RWPE2 (cell line): Measurements from ENCODE around the gene FSHB.

Source experiments
- ATAC-seq: fragments of 200-7000 bp; cut with Tn5 transposase; 3 replicates; pipeline ENCODE4 v1.9.1; 2021; ENCODE audit warnings: low read depth
- DNase-seq: peaks from one replicate; pipeline ENCODE4 v3.0.0-alpha.2; 2020; ENCODE audit warnings: low spot score
- H3K27ac ChIP-seq: fragments of 450-650 bp; 2 replicates; pipeline ENCODE4 v1.5.1; 2017; ENCODE audit warnings: mild to moderate bottlenecking; ENCODE audit not compliant: poor library complexity, severe bottlenecking
- H3K27me3 ChIP-seq: fragments of 250-450 bp; sonication (Bioruptor Pico); 2 replicates; pipeline ENCODE4 v1.5.1; 2021; ENCODE audit warnings: mild to moderate bottlenecking, moderate library complexity; ENCODE audit not compliant: insufficient read depth, poor library complexity, severe bottlenecking
- H3K36me3 ChIP-seq: fragments of 250-450 bp; sonication (Bioruptor Pico); 2 replicates; pipeline ENCODE4 v1.5.1; 2020; ENCODE audit warnings: low read depth, mild to moderate bottlenecking, moderate library complexity
- H3K4me1 ChIP-seq: fragments of 250-450 bp; sonication (Bioruptor Pico); 2 replicates; pipeline ENCODE4 v1.5.1; 2021; ENCODE audit warnings: mild to moderate bottlenecking, moderate library complexity; ENCODE audit not compliant: insufficient read depth, poor library complexity, severe bottlenecking
- H3K4me3 ChIP-seq: fragments of 250-450 bp; sonication (Bioruptor Pico); 2 replicates; pipeline ENCODE4 v1.5.1; 2021; ENCODE audit warnings: mild to moderate bottlenecking, moderate library complexity; ENCODE audit not compliant: severe bottlenecking
- H3K9me3 ChIP-seq: fragments of 250-450 bp; sonication (Bioruptor Pico); 2 replicates; pipeline ENCODE4 v1.5.1; 2021; ENCODE audit warnings: mild to moderate bottlenecking, moderate library complexity; ENCODE audit not compliant: severe bottlenecking
- CTCF ChIP-seq: fragments of 450-650 bp; IDR thresholded peaks from one replicate; pipeline ENCODE4 v1.5.1; 2017; ENCODE audit warnings: mild to moderate bottlenecking, moderate library complexity; ENCODE audit not compliant: poor library complexity, severe bottlenecking

The FSHB gene

GRCh38 chr11:30225642-30226041 is 5.2 kb upstream of the FSHB start:
- no peaks in the 10 kb centered on the region for H3K9me3 ChIP-seq

GRCh38 chr11:30228323-30228884 is 2.4 kb upstream of the FSHB start:
- Histone ChIP-seq H3K36me3 (no peaks in the 10 kb centered on the region), H3K4me1 (no peaks in the 10 kb centered on the region), H3K9me3 (no peaks in the 10 kb centered on the region), H3K27ac (no peak overlapping the region), H3K4me3 (no peak overlapping the region), H3K27me3 (no peaks in the 10 kb centered on the region)
- DNase-seq: no peak
- ATAC-seq: no peak; the same call in 2 of the 3 replicates
- TF ChIP-seq CTCF: no peak

More at GRCh38 chr11:30225642-30226041, 5.2 kb upstream of the FSHB start:
- no peak for ATAC-seq
- no peak overlapping the region for H3K27ac ChIP-seq
- no peak for TF ChIP-seq CTCF
- H3K4me3 ChIP-seq: no peak overlapping the region
- no peaks in the 10 kb centered on the region for H3K4me1 ChIP-seq
- no peaks in the 10 kb centered on the region for H3K36me3 ChIP-seq
- no peak for DNase-seq
- H3K27me3 ChIP-seq: no peaks in the 10 kb centered on the region

- Histone ChIP-seq H3K36me3 (no peaks in the 10 kb centered on the region), H3K27me3 (no peaks in the 10 kb centered on the region), H3K4me1 (peaks cover 3% of the 10 kb centered on the region), H3K27ac (no peak overlapping the region), H3K9me3 (no peaks in the 10 kb centered on the region), H3K4me3 (no peak overlapping the region)
- no peak for TF ChIP-seq CTCF
- no peak for DNase-seq
- no peak for ATAC-seq
Observed at GRCh38 chr11:30239025-30239424, 8.2 kb downstream of the FSHB start.

GRCh38 chr11:30244265-30244664 is 13.5 kb downstream of the FSHB start:
- Histone ChIP-seq H3K27me3 (no peaks in the 10 kb centered on the region), H3K27ac (no peak overlapping the region), H3K9me3 (no peaks in the 10 kb centered on the region), H3K4me3 (no peak overlapping the region), H3K4me1 (peaks cover 8% of the 10 kb centered on the region), H3K36me3 (no peaks in the 10 kb centered on the region)
- ATAC-seq: peak; percentile 98
- DNase-seq: no peak
- no peak for TF ChIP-seq CTCF

GRCh38 chr11:30245621-30246020 is 14.8 kb downstream of the FSHB start:
- TF ChIP-seq CTCF: no peak
- Histone ChIP-seq H3K9me3 (no peaks in the 10 kb centered on the region), H3K27me3 (no peaks in the 10 kb centered on the region), H3K4me1 (peaks cover 8% of the 10 kb centered on the region), H3K4me3 (no peak overlapping the region), H3K36me3 (no peaks in the 10 kb centered on the region), H3K27ac (no peak overlapping the region)
- DNase-seq: no peak
- no peak for ATAC-seq
